SK-N-SH (cell line): ENCODE data around the gene ELMO1. TPM values are rescaled to one million over a fixed set of nuclear protein-coding genes. Genes with fewer than 3 reads are reported as not detected.

Experiments
- CTCF ChIA-PET: fragments of 300-600, 350-600 bp; formaldehyde crosslinking; extraction: SDS; loops from one replicate; lab custom pipeline; 2021; lab: Yijun Ruan, JAX
- POLR2A ChIA-PET: fragments of 350-600 bp; sonication (Branson Sonifier 250); formaldehyde crosslinking; extraction: SDS; loops from one replicate; lab custom pipeline; 2020; ENCODE audit warnings: antibody characterized with exemption, inconsistent platforms; lab: Yijun Ruan, JAX
- DNase-seq: peaks from one replicate; pipeline ENCODE4 v3.0.0; 2012
- H2AFZ ChIP-seq: fragments of 200-600 bp; sonication (generic); 2 replicates; pipeline ENCODE4 v1.8.1; 2016; ENCODE audit warnings: antibody characterized with exemption, mild to moderate bottlenecking, low read depth
- H3F3A ChIP-seq: fragments of 200-600 bp; sonication (generic); replicated peaks from 2 replicates; pipeline ENCODE3; 2016; ENCODE audit warnings: antibody characterized with exemption, mild to moderate bottlenecking; ENCODE audit not compliant: insufficient read depth
- H3K27ac ChIP-seq, 2 experiments: fragments of 200-500 bp in 1 of 2; fragments of 200-600 bp in 1 of 2; sonication (Bioruptor generic) in 1 of 2; sonication (generic), shearing (Covaris generic) in 1 of 2; 2 replicates each; pipeline versions ENCODE4 v1.5.1 to v1.6.1; 2014 to 2016; ENCODE audit warnings: low read depth in 2 of 2, inconsistent platforms in 1 of 2, low read length in 1 of 2, mild to moderate bottlenecking in 1 of 2, mixed read lengths in 1 of 2
- H3K27me3 ChIP-seq: fragments of 200-600 bp; sonication (generic), shearing (Covaris generic); 2 replicates; pipeline ENCODE4 v1.6.1; 2016; ENCODE audit warnings: mixed run types; ENCODE audit not compliant: insufficient read depth
- H3K36me3 ChIP-seq, 2 experiments: fragments of 200-500 bp in 1 of 2; fragments of 200-600 bp in 1 of 2; sonication (Bioruptor generic) in 1 of 2; sonication (generic) in 1 of 2; replicated peaks in 1 of 2; 2 replicates each; pipeline versions ENCODE3 to v1.5.1; 2014 to 2016; ENCODE audit warnings: low read length in 1 of 2, mild to moderate bottlenecking in 1 of 2; ENCODE audit not compliant: insufficient read depth in 2 of 2, control insufficient read depth in 1 of 2
- H3K4me1 ChIP-seq, 2 experiments: fragments of 200-500 bp in 1 of 2; fragments of 200-600 bp in 1 of 2; sonication (Bioruptor generic) in 1 of 2; sonication (generic), shearing (Covaris generic) in 1 of 2; 2 replicates each; pipeline versions ENCODE4 v1.5.1 to v1.6.1; 2014 to 2016; ENCODE audit warnings: low read depth in 1 of 2, low read length in 1 of 2, mixed run types in 1 of 2; ENCODE audit not compliant: insufficient read depth in 2 of 2, control insufficient read depth in 1 of 2
- H3K4me2 ChIP-seq: fragments of 200-600 bp; sonication (generic), shearing (Covaris generic); 2 replicates; pipeline ENCODE4 v1.6.1; 2017; ENCODE audit warnings: mixed run types
- H3K4me3 ChIP-seq, 2 experiments: fragments of 200-500 bp in 1 of 2; fragments of 200-600 bp in 1 of 2; sonication (Bioruptor generic) in 1 of 2; sonication (generic), shearing (Covaris generic) in 1 of 2; 2 replicates each; pipeline versions ENCODE4 v1.5.1 to v1.8.1; 2014 to 2016; ENCODE audit warnings: low read depth in 2 of 2, inconsistent platforms in 1 of 2, low read length in 1 of 2, mild to moderate bottlenecking in 1 of 2, mixed read lengths in 1 of 2, moderate library complexity in 1 of 2
- H3K79me2 ChIP-seq: fragments of 200-600 bp; sonication (generic); 2 replicates; pipeline ENCODE4 v1.8.1; 2017; ENCODE audit warnings: mild to moderate bottlenecking; ENCODE audit not compliant: insufficient read depth
- H3K9ac ChIP-seq: fragments of 200-600 bp; sonication (generic); 2 replicates; pipeline ENCODE4 v1.6.1; 2017; ENCODE audit warnings: mixed run types
- H3K9me2 ChIP-seq: fragments of 200-600 bp; sonication (generic); 2 replicates; pipeline ENCODE4 v1.6.1; 2017; ENCODE audit warnings: mixed run types
- H3K9me3 ChIP-seq: fragments of 200-600 bp; sonication (generic); 2 replicates; pipeline ENCODE4 v1.6.1; 2017; ENCODE audit warnings: mixed run types, mild to moderate bottlenecking, moderate library complexity
- H4K20me1 ChIP-seq: fragments of 200-600 bp; sonication (generic); 2 replicates; pipeline ENCODE4 v1.6.1; 2017; ENCODE audit warnings: mild to moderate bottlenecking, mixed run types; ENCODE audit not compliant: insufficient read depth
- CHD2 ChIP-seq: fragments of 150-350 bp; IDR thresholded peaks from 2 replicates; pipeline ENCODE4 v1.6.1; 2018; ENCODE audit warnings: low read length; ENCODE audit not compliant: partially characterized antibody
- EP300 ChIP-seq, 2 experiments: IDR thresholded peaks; 2 replicates each; pipeline versions ENCODE4 v1.4.0 to v1.6.1; 2012; ENCODE audit warnings: borderline replicate concordance in 1 of 2, low read depth in 1 of 2, low read length in 1 of 2
- FOSL2 ChIP-seq: IDR thresholded peaks from 2 replicates; pipeline ENCODE4 v1.4.0; 2012; ENCODE audit warnings: low read depth, mild to moderate bottlenecking, moderate library complexity, borderline replicate concordance
- FOXJ3 ChIP-seq: sonication (generic); formaldehyde crosslinking; IDR thresholded peaks from 2 replicates; pipeline ENCODE4 v1.5.1; 2020; ENCODE audit warnings: mild to moderate bottlenecking, missing genetic modification reagents
- GATA2 ChIP-seq: sonication (generic); formaldehyde crosslinking; IDR thresholded peaks from 2 replicates; pipeline ENCODE4 v1.5.0; 2020; ENCODE audit warnings: mild to moderate bottlenecking, missing genetic modification reagents
- JUND ChIP-seq: IDR thresholded peaks from 2 replicates; pipeline ENCODE4 v1.4.0; 2012
- MXI1 ChIP-seq: IDR thresholded peaks from 2 replicates; pipeline ENCODE4 v1.6.1; 2012; ENCODE audit warnings: mild to moderate bottlenecking, low read depth, low read length, improper control_type of control experiment
- NFIC ChIP-seq: IDR thresholded peaks from 2 replicates; pipeline ENCODE4 v1.4.0; 2012; ENCODE audit warnings: borderline replicate concordance
- NRF1 ChIP-seq: IDR thresholded peaks from 2 replicates; pipeline ENCODE4 v1.6.1; 2012; ENCODE audit warnings: low read depth, mild to moderate bottlenecking, low read length
- RAD21 ChIP-seq: IDR thresholded peaks from 2 replicates; pipeline ENCODE4 v1.6.1; 2012; ENCODE audit warnings: mild to moderate bottlenecking, low read length
- SIN3A ChIP-seq: IDR thresholded peaks from 2 replicates; pipeline ENCODE4 v1.6.1; 2012; ENCODE audit warnings: low read depth, mild to moderate bottlenecking, low read length, moderate library complexity, borderline replicate concordance
- TAF1 ChIP-seq: IDR thresholded peaks from 2 replicates; pipeline ENCODE4 v1.6.1; 2012; ENCODE audit warnings: low read depth, mild to moderate bottlenecking, low read length, moderate library complexity, borderline replicate concordance
- TCF12 ChIP-seq: IDR thresholded peaks from 2 replicates; pipeline ENCODE4 v1.4.0; 2012
- YY1 ChIP-seq: IDR thresholded peaks from 2 replicates; pipeline ENCODE4 v1.4.0; 2012; ENCODE audit warnings: low read depth, mild to moderate bottlenecking
- WGBS: methylation state at CpG from one replicate; pipeline ENCODE4 v1.1.6; 2017; ENCODE audit warnings: low lambda C conversion rate; 5-methylcytosine and 5-hydroxymethylcytosine counted together
- polyA plus RNA-seq, 3 experiments: library from polyadenylated mRNA; depleted of rRNA; stranded (reverse); fragments of >200 nt; gene quantifications; 2 replicates each; pipeline ENCODE4 v1.2.3, GENCODE V29; 2012
- TF ChIP-seq, protein P1 (sequence below): fragments of 200-600 bp; sonication (generic); IDR thresholded peaks from 2 replicates; pipeline ENCODE4 v1.6.1; 2017; ENCODE audit warnings: antibody characterized with exemption, mild to moderate bottlenecking, moderate library complexity
- TF ChIP-seq, protein P2 (sequence below): IDR thresholded peaks from 2 replicates; pipeline ENCODE4 v1.4.0; 2012; ENCODE audit warnings: low read depth
- TF ChIP-seq, protein P3 (sequence below): IDR thresholded peaks from 2 replicates; pipeline ENCODE4; 2012

The ELMO1 gene
- polyA plus RNA-seq, 1 of the 3 experiments (the other 2 are of a cell fraction): 0.64 TPM

DNA sequence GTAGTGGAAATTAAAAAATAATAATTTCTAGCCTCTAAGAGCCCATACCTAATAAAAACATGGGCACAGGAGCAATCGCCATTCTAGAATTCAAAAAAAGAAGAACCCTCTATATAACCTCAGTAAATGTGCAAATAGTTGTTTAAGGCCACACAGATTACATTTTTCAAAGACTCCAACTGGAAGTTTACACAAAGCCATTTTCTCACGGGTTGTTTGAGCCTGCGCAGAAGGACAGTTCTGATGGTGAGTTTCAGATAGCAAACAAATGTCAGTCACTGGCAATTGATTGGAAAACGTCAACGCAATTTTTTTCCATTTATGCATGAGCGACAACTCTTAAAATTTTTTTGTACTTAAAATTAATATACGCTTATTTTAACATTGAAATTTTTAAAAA is 23.0 kb upstream of the ELMO1 start:
- H2AFZ ChIP-seq: no peak overlapping the region
- no peak for TF ChIP-seq TAF1
- no peak for TF ChIP-seq FOXJ3 (CRISPR knock-in tag)
- TF ChIP-seq EP300 (IDR thresholded peaks at IDR 0.05; ENCODE audit: borderline replicate concordance in 1 of 2, low read depth in 1 of 2, low read length in 1 of 2): no peak
- TF ChIP-seq, protein P1, sequence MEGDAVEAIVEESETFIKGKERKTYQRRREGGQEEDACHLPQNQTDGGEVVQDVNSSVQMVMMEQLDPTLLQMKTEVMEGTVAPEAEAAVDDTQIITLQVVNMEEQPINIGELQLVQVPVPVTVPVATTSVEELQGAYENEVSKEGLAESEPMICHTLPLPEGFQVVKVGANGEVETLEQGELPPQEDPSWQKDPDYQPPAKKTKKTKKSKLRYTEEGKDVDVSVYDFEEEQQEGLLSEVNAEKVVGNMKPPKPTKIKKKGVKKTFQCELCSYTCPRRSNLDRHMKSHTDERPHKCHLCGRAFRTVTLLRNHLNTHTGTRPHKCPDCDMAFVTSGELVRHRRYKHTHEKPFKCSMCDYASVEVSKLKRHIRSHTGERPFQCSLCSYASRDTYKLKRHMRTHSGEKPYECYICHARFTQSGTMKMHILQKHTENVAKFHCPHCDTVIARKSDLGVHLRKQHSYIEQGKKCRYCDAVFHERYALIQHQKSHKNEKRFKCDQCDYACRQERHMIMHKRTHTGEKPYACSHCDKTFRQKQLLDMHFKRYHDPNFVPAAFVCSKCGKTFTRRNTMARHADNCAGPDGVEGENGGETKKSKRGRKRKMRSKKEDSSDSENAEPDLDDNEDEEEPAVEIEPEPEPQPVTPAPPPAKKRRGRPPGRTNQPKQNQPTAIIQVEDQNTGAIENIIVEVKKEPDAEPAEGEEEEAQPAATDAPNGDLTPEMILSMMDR: no peak
- WGBS: 65% methylated on average over 7 of the region's 7 CpGs
- no peak overlapping the region for H3K9ac ChIP-seq
- H3K9me3 ChIP-seq: peaks cover 10% of the 10 kb centered on the region; the same call in 1 of the 2 replicates
- H3K36me3 ChIP-seq: no peaks in the 10 kb centered on the region
- H3K4me3 ChIP-seq: no peak overlapping the region
- no peak overlapping the region for H3K27ac ChIP-seq
- no peaks in the 10 kb centered on the region for H3K79me2 ChIP-seq
- no peak for DNase-seq
- H3K4me1 ChIP-seq: peaks cover 0 to 4% of the 10 kb centered on the region in 2 experiments; a peak in 2 of 4 replicates
- H4K20me1 ChIP-seq: no peaks in the 10 kb centered on the region
- no peaks in the 10 kb centered on the region for H3K27me3 ChIP-seq
- no peaks in the 10 kb centered on the region; the same call in 1 of the 2 replicates for H3K9me2 ChIP-seq
- H3F3A ChIP-seq: no peaks in the 10 kb centered on the region
- ChIA-PET POLR2A (no interaction called here), CTCF (interaction anchor here (1.3 to 3.5 kb wide), 2 partner anchors 24 to 362 kb away, joined by 3 to 16 read pairs; no protein-coding TSS in a partner anchor)
- no peak overlapping the region for H3K4me2 ChIP-seq

DNA sequence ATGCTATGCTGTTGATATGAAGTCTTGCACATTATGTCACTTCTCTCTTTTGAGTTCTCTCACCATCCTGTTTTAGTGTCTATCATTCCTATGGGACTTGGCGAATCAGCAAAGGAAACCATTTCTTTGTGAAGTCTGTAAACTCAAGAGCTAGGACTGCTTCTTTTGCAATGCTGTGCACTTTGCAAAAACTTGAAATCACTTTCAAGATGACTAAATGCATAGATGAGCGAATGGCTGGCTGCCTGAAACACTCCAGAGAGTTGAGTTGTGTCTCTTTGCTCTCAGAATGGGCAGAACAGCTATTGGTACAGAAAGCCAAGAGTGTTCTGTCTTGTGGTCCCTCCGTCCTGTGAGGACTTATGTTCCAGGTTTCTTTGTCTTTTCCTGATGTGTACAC is 18.3 kb upstream of the ELMO1 start:
- no peaks in the 10 kb centered on the region for H3K79me2 ChIP-seq
- ChIA-PET POLR2A (no interaction called here), CTCF (interaction anchor here (0.7 to 1.4 kb wide), 3 partner anchors 11 to 28 kb away, joined by 4 to 6 read pairs (median 4); no protein-coding TSS in a partner anchor)
- no peak overlapping the region for H2AFZ ChIP-seq
- H3K9me2 ChIP-seq: no peaks in the 10 kb centered on the region; the same call in 1 of the 2 replicates
- H3K4me2 ChIP-seq: no peak overlapping the region
- no peaks in the 10 kb centered on the region for H3K4me1 ChIP-seq
- H3F3A ChIP-seq: no peaks in the 10 kb centered on the region
- TF ChIP-seq TCF12 (no peak), MXI1 (no peak), JUND (no peak), FOSL2 (no peak), GATA2 (CRISPR knock-in tag) (no peak), YY1 (no peak), RAD21 (no peak), NRF1 (no peak), CHD2 (no peak), NFIC (no peak), SIN3A (no peak)
- TF ChIP-seq, protein P2, sequence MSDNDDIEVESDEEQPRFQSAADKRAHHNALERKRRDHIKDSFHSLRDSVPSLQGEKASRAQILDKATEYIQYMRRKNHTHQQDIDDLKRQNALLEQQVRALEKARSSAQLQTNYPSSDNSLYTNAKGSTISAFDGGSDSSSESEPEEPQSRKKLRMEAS: no peak
- TF ChIP-seq, protein P1: no peak
- TF ChIP-seq, protein P3, sequence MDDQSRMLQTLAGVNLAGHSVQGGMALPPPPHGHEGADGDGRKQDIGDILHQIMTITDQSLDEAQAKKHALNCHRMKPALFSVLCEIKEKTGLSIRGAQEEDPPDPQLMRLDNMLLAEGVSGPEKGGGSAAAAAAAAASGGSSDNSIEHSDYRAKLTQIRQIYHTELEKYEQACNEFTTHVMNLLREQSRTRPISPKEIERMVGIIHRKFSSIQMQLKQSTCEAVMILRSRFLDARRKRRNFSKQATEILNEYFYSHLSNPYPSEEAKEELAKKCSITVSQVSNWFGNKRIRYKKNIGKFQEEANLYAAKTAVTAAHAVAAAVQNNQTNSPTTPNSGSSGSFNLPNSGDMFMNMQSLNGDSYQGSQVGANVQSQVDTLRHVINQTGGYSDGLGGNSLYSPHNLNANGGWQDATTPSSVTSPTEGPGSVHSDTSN: no peak
- no peaks in the 10 kb centered on the region for H3K36me3 ChIP-seq
- 24% methylated on average over 3 of the region's 3 CpGs for WGBS
- no peak overlapping the region for H3K4me3 ChIP-seq
- H3K27me3 ChIP-seq: no peaks in the 10 kb centered on the region
- H3K9ac ChIP-seq: no peak overlapping the region
- DNase-seq: no peak
- H3K27ac ChIP-seq: no peak overlapping the region
- no peaks in the 10 kb centered on the region for H4K20me1 ChIP-seq
- H3K9me3 ChIP-seq: peaks cover 5% of the 10 kb centered on the region; the same call in 1 of the 2 replicates
